Jurkat, Clone E6-1 (cell line): ENCODE measurements around the gene KASH5.
A peak's percentile ranks its signal among the peaks of the same experiment; 100 is the strongest.

Experiments used
- DNase-seq: peaks from one replicate; pipeline ENCODE4 v3.0.0-alpha.2; 2011; ENCODE audit warnings: low read depth, low spot score
- H3K4me3 ChIP-seq: 2 replicates; pipeline ENCODE4 v1.5.1; 2011; ENCODE audit warnings: mild to moderate bottlenecking, low read length, control low read depth, moderate library complexity

The KASH5 gene

DNA sequence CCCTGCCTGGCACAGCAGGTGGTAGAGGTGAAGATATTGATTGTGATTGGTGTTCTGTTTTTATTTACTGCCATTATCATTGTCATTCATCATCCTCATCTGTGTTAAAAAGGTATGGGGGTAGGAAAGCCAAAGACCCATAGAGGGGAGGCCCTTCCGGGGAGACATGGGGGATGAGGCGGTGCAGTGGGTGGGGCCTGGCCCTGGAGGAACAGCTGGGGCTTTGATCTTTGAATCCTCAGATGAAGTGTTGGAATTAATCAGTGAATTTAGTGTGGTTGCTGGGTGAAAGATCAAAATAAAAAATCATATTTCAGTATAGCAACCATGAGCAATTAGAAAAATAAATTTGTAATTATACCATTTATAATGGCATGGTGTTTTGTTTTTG is 27.8 kb downstream of the KASH5 start:
- no peak for DNase-seq
- no peak overlapping the region for H3K4me3 ChIP-seq

GRCh38 chr19:49417088-49417487 is 29.0 kb downstream of the KASH5 start:
- no peak for DNase-seq

GRCh38 chr19:49418511-49418910 is 30.5 kb downstream of the KASH5 start:
- H3K4me3 ChIP-seq: no peak overlapping the region
- DNase-seq: no peak

More at GRCh38 chr19:49417088-49417487, 29.0 kb downstream of the KASH5 start:
- H3K4me3 ChIP-seq: no peak overlapping the region

DNA sequence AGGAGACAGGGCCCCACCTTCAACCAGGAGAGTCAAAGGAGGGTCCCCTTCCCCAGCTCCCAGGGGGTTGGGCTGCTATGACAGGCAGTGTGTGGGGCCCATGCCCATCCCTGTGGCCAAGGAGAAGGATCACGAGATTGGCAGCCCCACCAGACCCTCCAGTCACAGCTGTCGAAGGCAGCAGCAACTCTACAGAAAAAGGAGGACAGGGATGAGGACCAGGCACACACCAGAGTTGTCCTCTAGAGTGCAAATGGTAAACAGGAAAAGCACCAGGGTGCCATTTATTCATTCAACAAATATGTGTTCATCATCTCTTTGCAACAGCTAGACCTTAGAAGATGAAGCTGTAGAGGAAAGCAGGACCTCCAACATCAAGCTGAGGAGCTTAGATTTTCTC is 31.1 kb downstream of the KASH5 start:
- H3K4me3 ChIP-seq: no peak overlapping the region
- DNase-seq: no peak

DNA sequence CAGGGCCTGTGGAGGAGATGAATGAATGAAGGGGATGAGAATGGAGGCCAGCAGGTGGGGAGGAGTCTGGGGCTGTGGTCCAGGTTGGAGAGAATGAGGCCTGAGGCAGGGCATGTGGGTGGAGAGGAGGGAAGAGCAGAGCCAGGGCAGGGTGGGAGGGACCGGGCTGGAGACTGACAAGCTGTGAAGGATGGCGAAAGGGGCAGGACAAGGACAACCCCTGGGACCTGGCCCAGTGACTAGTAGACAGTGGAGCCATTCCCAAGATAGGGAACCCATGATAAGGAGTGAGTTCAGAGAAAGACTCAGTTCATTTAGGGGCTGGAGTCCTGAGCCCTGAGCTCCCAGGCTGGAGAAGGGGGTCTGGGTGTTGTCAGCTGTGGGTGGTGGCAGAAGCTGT is 32.2 kb downstream of the KASH5 start:
- no peak overlapping the region for H3K4me3 ChIP-seq
- DNase-seq: no peak

DNA sequence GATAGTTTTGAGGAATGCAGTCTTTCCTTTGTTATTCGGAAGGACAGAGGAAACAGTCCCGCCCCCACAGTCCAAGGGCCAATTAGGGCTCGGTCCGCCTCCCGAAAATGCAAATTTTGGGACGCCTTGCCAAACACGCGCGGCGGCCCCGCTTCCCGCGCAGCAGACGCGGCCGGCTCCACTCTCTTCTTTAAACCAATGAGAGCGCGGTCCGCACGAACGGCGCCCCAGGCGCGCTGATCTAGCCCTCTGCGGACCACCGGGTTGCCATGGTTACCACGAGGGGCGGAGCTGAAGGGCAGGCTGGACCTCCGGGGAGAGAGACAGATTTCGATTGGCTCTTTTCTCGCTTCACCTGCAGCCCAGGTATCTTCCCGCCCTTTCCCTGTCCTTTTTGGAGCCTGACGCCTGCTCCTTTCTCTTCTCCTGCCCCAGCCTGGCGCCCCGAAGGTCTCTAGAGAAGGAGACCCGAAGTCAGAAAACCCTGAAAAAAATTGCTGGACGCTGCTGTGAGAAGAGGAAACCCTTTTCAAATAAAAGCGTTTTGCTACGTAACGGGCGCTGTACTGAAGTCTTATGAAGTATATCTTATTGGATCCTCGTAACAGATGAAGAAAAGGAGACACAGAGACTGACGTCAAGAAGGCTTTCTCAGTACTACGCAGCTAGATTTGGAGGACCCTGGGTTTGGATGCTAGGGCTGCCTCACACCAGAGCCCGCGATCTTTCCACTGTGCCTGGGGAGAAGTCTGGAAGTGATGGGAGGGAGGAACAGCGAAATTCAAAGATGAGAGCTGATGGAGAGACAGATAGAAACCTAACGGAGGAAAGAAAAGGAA is 33.2 kb downstream of the KASH5 start:
- DNase-seq: no peak
- H3K4me3 ChIP-seq: no peak overlapping the region

GRCh38 chr19:49421878-49422202 is 33.8 kb downstream of the KASH5 start:
- DNase-seq: no peak
- no peak overlapping the region for H3K4me3 ChIP-seq

DNA sequence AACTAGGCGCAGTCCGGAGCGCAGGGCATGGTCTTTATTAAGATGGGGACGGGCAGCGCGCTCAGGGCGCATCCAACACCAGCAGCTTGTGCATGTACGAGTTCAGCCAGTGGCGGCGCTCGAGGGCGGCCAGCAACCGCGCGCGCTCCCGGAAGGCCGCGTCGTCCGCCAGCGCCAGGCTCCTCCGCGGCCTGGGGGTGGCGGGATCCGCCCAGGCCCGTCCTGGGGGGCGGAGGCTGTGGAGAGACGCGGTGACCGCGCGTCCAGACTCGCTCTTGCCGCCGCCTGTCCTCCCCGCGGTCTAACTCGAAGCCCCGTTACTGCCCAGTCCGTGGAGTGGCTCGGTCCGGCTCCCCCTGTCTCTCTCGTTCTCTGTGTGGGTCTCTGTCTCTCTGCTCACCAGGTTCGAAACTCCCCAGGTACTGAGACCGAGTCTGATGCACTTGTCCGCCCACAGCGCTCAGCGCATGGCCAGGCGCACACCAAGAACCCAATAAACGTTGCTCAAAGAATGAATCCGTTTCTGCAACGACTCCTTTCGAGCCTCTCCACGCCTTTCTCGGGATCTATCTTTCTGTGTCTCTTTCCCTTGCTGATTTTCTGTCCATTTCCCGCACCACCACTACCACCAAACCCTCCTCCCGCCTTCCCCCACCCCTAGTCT is 34.5 kb downstream of the KASH5 start:
- no peak overlapping the region for H3K4me3 ChIP-seq
- no peak for DNase-seq

- H3K4me3 ChIP-seq: no peak within 1 kb of the TSS
- DNase-seq: no peak
Observed at GRCh38 chr19:49423071-49423984, 35.3 kb downstream of the KASH5 start, which contains the start of gene PTH2. Gene PTH2, minus strand, starts transcription at chr19:49423441. Its CDS starts 102 bp downstream, at chr19:49423339.

DNA sequence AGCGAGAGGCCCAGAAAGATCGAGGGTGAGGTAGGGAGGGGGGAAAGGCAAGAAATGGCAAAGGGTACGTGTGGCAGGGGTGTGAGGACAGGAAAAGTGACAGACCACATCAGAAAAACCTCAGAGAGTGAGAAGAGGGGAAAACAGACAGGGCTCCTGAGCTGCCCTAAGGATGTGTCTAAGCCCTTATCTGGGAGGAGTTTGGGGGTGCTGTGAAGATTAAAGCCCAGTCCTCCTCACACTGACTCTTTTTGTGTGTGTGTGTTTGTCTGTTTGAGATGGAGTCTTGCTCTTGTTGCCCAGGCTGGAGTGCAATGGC is 35.9 kb downstream of the KASH5 start:
- DNase-seq: peak; percentile 48

GRCh38 chr19:49425178-49425577 is 37.1 kb downstream of the KASH5 start, which contains the start of gene GFY:
Gene GFY, plus strand, starts transcription at chr19:49425388. Its CDS starts 1,043 bp downstream, at chr19:49426431.
- no peak for DNase-seq
- no peak within 1 kb of the TSS for H3K4me3 ChIP-seq

More for the DNA sequence above, 35.9 kb downstream of the KASH5 start:
- no peak overlapping the region for H3K4me3 ChIP-seq

DNA sequence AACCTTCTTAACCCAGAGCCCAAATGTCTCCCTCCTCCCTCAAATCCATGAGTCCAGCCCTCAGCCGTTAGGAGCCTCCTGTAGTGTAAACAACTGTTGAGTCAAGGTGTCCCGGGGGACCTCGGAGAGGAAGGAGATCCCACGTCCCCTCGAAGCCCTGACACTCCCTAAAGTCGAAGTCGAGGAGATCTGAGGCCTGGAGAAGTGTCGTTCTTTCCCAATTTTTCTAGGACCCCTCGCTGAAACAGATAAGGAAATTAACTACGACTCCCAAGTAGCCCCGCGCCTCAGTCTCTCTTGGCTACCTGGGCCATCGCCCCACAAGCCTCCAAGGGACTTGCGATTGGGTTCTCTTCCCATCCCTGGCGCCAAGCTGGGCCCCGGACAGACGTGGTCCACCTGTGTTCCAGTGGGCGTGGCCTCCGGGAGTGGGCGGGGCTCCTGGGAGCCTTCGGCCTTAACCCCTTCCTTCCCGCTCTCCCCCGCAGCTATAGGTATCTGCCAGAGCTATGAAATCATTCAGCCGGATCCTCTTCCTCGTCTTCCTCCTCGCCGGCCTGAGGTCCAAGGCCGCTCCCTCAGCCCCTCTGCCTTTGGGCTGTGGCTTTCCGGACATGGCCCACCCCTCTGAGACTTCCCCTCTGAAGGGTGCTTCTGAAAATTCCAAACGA is 38.0 kb downstream of the KASH5 start:
- H3K4me3 ChIP-seq: no peak overlapping the region
- DNase-seq: no peak

- no peak overlapping the region for H3K4me3 ChIP-seq
- no peak for DNase-seq
Observed at GRCh38 chr19:49427339-49427738, 39.3 kb downstream of the KASH5 start.

- DNase-seq: no peak
- no peak overlapping the region for H3K4me3 ChIP-seq
Observed at GRCh38 chr19:49427855-49428546, 40.0 kb downstream of the KASH5 start.

GRCh38 chr19:49428547-49429451 is 40.8 kb downstream of the KASH5 start:
- no peak for DNase-seq
- no peak overlapping the region for H3K4me3 ChIP-seq

- no peak for DNase-seq
Observed at GRCh38 chr19:49430172-49430677, 42.2 kb downstream of the KASH5 start.

GRCh38 chr19:49430678-49431329 is 42.8 kb downstream of the KASH5 start:
- no peak overlapping the region for H3K4me3 ChIP-seq
- no peak for DNase-seq

More at GRCh38 chr19:49430172-49430677, 42.2 kb downstream of the KASH5 start:
- H3K4me3 ChIP-seq: no peak overlapping the region
